Measurements from ENCODE around the gene UBE2C. TPM values are rescaled to one million over a fixed set of nuclear protein-coding genes. Genes with fewer than 3 reads are reported as not detected.

Gene UBE2C
- total RNA-seq, 1 donor from 2014 or later, result 2.4 TPM

- H3K4me3 Mint-ChIP-seq, result no peak overlapping the region
- H3K36me3 Mint-ChIP-seq (ENCODE audit: low read depth), result no peaks in the 10 kb centered on the region
- peaks cover 5% of the 10 kb centered on the region for H3K4me1 Mint-ChIP-seq
- ChIA-PET POLR2A (interaction anchor here (0.9 to 1.0 kb wide), 2 partner anchors 335 to 408 kb away, joined by 3 read pairs; partner anchors contain the start of gene SYS1), CTCF (interaction anchor here (0.7 to 2.9 kb wide), 35 partner anchors 9 to 1554 kb away, joined by 3 to 49 read pairs (median 4); partner anchors contain the start of genes MATN4, PIGT, SYS1 and WFDC10A)
- H3K27ac Mint-ChIP-seq, result no peak overlapping the region
- TF ChIP-seq, protein P1, sequence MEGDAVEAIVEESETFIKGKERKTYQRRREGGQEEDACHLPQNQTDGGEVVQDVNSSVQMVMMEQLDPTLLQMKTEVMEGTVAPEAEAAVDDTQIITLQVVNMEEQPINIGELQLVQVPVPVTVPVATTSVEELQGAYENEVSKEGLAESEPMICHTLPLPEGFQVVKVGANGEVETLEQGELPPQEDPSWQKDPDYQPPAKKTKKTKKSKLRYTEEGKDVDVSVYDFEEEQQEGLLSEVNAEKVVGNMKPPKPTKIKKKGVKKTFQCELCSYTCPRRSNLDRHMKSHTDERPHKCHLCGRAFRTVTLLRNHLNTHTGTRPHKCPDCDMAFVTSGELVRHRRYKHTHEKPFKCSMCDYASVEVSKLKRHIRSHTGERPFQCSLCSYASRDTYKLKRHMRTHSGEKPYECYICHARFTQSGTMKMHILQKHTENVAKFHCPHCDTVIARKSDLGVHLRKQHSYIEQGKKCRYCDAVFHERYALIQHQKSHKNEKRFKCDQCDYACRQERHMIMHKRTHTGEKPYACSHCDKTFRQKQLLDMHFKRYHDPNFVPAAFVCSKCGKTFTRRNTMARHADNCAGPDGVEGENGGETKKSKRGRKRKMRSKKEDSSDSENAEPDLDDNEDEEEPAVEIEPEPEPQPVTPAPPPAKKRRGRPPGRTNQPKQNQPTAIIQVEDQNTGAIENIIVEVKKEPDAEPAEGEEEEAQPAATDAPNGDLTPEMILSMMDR (IDR thresholded peaks at IDR 0.05), result peak; percentile 20
- intact Hi-C loops (cut with micrococcal nuclease), result loop anchor here (1.0 to 2.0 kb wide), 9 partner anchors 179 to 760 kb away; partner anchors contain the start of genes EPPIN, RBPJL and SYS1
- H3K27me3 Mint-ChIP-seq, result peaks cover 16% of the 10 kb centered on the region
- no peaks in the 10 kb centered on the region for H3K9me3 Mint-ChIP-seq
- DNase-seq, result peak; percentile 65
- peak; percentile 71 for ATAC-seq (ENCODE audit: low read depth)
These were observed 41.2 kb upstream of the UBE2C start for GRCh38 chr20:45771182-45771759.

DNA sequence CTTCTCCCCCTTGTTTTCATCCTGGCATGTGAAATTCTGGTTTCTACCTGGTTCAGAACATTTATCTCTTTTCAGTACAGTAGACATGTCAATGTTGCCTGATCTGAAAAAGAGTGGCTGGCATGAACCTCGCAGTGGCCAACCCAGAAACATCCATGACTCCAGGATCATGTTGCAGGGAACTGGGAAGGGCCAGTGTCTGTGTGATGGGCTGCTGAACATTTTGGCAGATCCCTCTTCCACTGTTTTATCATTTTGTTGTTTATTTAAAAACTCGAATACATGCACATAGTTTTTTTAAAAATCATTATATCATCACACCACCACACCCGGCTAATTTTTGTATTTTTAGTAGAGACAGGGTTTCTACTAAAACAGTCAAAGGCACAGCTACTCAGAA is 39.8 kb upstream of the UBE2C start:
- Mint-ChIP-seq H3K4me3 (no peak overlapping the region), H3K4me1 (peaks cover 4% of the 10 kb centered on the region), H3K36me3 (ENCODE audit: low read depth) (no peaks in the 10 kb centered on the region), H3K9me3 (no peaks in the 10 kb centered on the region), H3K27me3 (peaks cover 16% of the 10 kb centered on the region), H3K27ac (no peak overlapping the region)
- CTCF ChIA-PET, result interaction anchor here (1.3 to 2.9 kb wide), 2 partner anchors 28 to 449 kb away, joined by 3 to 33 read pairs; no protein-coding TSS in a partner anchor
- TF ChIP-seq, protein P1 (IDR thresholded peaks at IDR 0.05), result no peak
- ATAC-seq (ENCODE audit: low read depth), result no peak
- intact Hi-C loops (cut with micrococcal nuclease), result no loop called here
- DNase-seq, result no peak
- POLR2A ChIA-PET, result no interaction called here

GRCh38 chr20:45774945-45775344 is 37.5 kb upstream of the UBE2C start:
- CTCF ChIA-PET, result no interaction called here
- ATAC-seq (ENCODE audit: low read depth), result no peak
- TF ChIP-seq, protein P1 (IDR thresholded peaks at IDR 0.05), result no peak

DNA sequence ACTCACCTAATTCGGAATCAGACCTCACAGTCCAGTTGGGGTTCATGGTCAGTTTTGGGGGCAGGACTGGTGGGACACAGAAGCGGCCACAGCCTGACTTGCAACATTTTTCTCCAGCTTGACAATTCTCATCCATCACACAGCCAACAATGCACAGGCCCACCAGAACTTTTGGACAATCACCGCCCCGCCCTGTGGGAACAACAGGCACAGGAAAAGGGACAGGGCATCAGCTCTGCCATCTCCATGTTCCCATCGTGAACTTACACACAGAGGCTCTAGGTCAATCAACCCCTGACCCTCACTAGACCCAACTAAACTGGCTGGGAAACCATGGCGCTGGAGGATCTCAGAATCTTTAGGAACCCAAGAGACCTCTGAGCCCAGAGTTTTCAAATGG is 37.0 kb upstream of the UBE2C start:
- no peaks in the 10 kb centered on the region for H3K36me3 Mint-ChIP-seq (ENCODE audit: low read depth)
- ATAC-seq (ENCODE audit: low read depth), result no peak
- peaks cover 4% of the 10 kb centered on the region for H3K4me1 Mint-ChIP-seq
- H3K27ac Mint-ChIP-seq, result no peak overlapping the region
- no peak overlapping the region for H3K4me3 Mint-ChIP-seq
- TF ChIP-seq, protein P1 (IDR thresholded peaks at IDR 0.05), result no peak
- DNase-seq, result no peak
- peaks cover 23% of the 10 kb centered on the region for H3K27me3 Mint-ChIP-seq
- CTCF ChIA-PET, result no interaction called here
- POLR2A ChIA-PET, result no interaction called here
- intact Hi-C loops (cut with micrococcal nuclease), result no loop called here
- H3K9me3 Mint-ChIP-seq, result no peaks in the 10 kb centered on the region

More at GRCh38 chr20:45774945-45775344, 37.5 kb upstream of the UBE2C start:
- Mint-ChIP-seq H3K36me3 (ENCODE audit: low read depth) (no peaks in the 10 kb centered on the region), H3K27ac (no peak overlapping the region), H3K9me3 (no peaks in the 10 kb centered on the region), H3K27me3 (peaks cover 21% of the 10 kb centered on the region), H3K4me1 (peaks cover 4% of the 10 kb centered on the region), H3K4me3 (no peak overlapping the region)
- POLR2A ChIA-PET, result no interaction called here
- intact Hi-C loops (cut with micrococcal nuclease), result no loop called here
- DNase-seq, result no peak

DNA sequence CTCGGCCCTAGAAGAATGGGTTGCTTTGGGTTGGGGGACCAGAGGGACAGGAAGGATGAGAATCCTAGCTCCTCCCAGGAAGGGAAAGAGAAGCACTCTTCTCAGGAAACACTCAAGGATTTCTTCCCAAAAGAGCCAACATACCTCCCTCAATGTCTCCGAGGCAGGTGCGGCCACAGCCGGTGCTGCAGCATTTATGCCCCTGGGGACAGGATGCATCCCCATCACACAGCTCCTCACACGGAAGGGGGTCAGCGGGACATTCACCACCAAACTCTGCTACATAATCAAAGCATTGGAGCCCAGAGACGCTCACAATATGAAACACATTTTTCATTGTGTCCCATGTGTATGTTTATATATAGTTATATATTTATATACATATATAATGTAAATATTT is 35.5 kb upstream of the UBE2C start:
- ChIA-PET CTCF (no interaction called here), POLR2A (no interaction called here)
- TF ChIP-seq, protein P1 (IDR thresholded peaks at IDR 0.05), result no peak
- H3K27me3 Mint-ChIP-seq, result peaks cover 21% of the 10 kb centered on the region
- no peaks in the 10 kb centered on the region for H3K4me1 Mint-ChIP-seq
- intact Hi-C loops (cut with micrococcal nuclease), result no loop called here
- ATAC-seq (ENCODE audit: low read depth), result no peak
- H3K4me3 Mint-ChIP-seq, result no peak overlapping the region
- H3K27ac Mint-ChIP-seq, result no peak overlapping the region
- no peaks in the 10 kb centered on the region for H3K9me3 Mint-ChIP-seq
- no peak for DNase-seq
- no peaks in the 10 kb centered on the region for H3K36me3 Mint-ChIP-seq (ENCODE audit: low read depth)
